H1 (cell line): ENCODE data around the gene CACNA1B. TPM values are rescaled to one million over a fixed set of nuclear protein-coding genes. Genes with fewer than 3 reads are reported as not detected.
A peak's percentile ranks its signal among the peaks of the same experiment; 100 is the strongest.

Experiments
- CTCF ChIA-PET: fragments of 300-600 bp; sonication (Branson Sonifier 250); formaldehyde crosslinking; loops from one replicate; lab custom pipeline; 2021; ENCODE audit not compliant: partially characterized antibody; lab: Charles Lee
- POLR2A ChIA-PET: fragments of 300-600 bp; sonication (Branson Sonifier 250); formaldehyde crosslinking; loops from one replicate; lab custom pipeline; 2021; ENCODE audit warnings: inconsistent platforms; ENCODE audit not compliant: partially characterized antibody; lab: Charles Lee
- DNase-seq, 2 experiments: peaks; one replicate each; pipeline versions ENCODE4 v3.0.0 to v3.0.0-alpha.2; 2010 to 2022; ENCODE audit warnings: low spot score in 2 of 2, low read depth in 1 of 2, mixed read lengths in 1 of 2
- FAIRE-seq: peaks from 2 replicates; lab custom pipeline; 2011; peaks lifted over from hg19 to GRCh38; lab: Jason Lieb, UNC
- H2AFZ ChIP-seq: 2 replicates; pipeline ENCODE4 v1.8.1; 2012; ENCODE audit warnings: low read length, inconsistent platforms
- H2AK5ac ChIP-seq: 2 replicates; pipeline ENCODE4 v1.6.1; 2013; ENCODE audit warnings: low read depth, low read length
- H2BK120ac ChIP-seq: replicated peaks from 2 replicates; pipeline ENCODE3; 2013; ENCODE audit warnings: low read depth, low read length, inconsistent platforms
- H2BK12ac ChIP-seq: 2 replicates; pipeline ENCODE4 v1.6.1; 2013; ENCODE audit warnings: low read depth, low read length
- H2BK15ac ChIP-seq: 2 replicates; pipeline ENCODE4 v1.6.1; 2013; ENCODE audit warnings: low read length
- H2BK20ac ChIP-seq: 2 replicates; pipeline ENCODE4 v1.6.1; 2013; ENCODE audit warnings: low read length
- H2BK5ac ChIP-seq: 2 replicates; pipeline ENCODE4 v1.6.1; 2013; ENCODE audit warnings: low read depth, low read length
- H3K14ac ChIP-seq: 2 replicates; pipeline ENCODE4 v1.6.1; 2013; ENCODE audit warnings: inconsistent platforms; ENCODE audit not compliant: insufficient read length
- H3K18ac ChIP-seq: 2 replicates; pipeline ENCODE4 v1.6.1; 2013; ENCODE audit warnings: low read length; ENCODE audit errors: extremely low read depth
- H3K23ac ChIP-seq: 2 replicates; pipeline ENCODE4 v1.6.1; 2013; ENCODE audit warnings: inconsistent platforms; ENCODE audit not compliant: insufficient read length
- H3K23me2 ChIP-seq: 2 replicates; pipeline ENCODE4 v1.6.1; 2013; ENCODE audit warnings: low read depth, low read length
- H3K27ac ChIP-seq: 2 replicates; pipeline ENCODE4 v1.6.1; 2011; ENCODE audit warnings: low read depth, low read length, inconsistent platforms
- H3K27me3 ChIP-seq, 4 experiments: replicated peaks in 1 of 4; 1 replicate in 1 of 4; 2 replicates in 3 of 4; pipeline versions ENCODE4 v1.6.1 to v1.8.1; 2011 to 2013; ENCODE audit warnings: low read length in 3 of 4, mild to moderate bottlenecking in 3 of 4, inconsistent platforms in 2 of 4, mixed read lengths in 2 of 4, moderate library complexity in 1 of 4; ENCODE audit not compliant: control insufficient read depth in 3 of 4, insufficient read depth in 3 of 4; ENCODE audit errors: extremely low read depth in 1 of 4
- H3K36me3 ChIP-seq, 4 experiments: 2 replicates each; pipeline versions ENCODE4 v1.6.1 to v1.8.1; 2011 to 2013; ENCODE audit warnings: mild to moderate bottlenecking in 4 of 4, low read length in 3 of 4, moderate library complexity in 2 of 4, control low read depth in 1 of 4, inconsistent platforms in 1 of 4; ENCODE audit not compliant: insufficient read depth in 4 of 4, control insufficient read depth in 2 of 4
- H3K4ac ChIP-seq: replicated peaks from 2 replicates; pipeline ENCODE3; 2013; ENCODE audit warnings: low read length, low read depth, mixed read lengths, inconsistent platforms; ENCODE audit not compliant: insufficient read length
- H3K4me1 ChIP-seq, 4 experiments: replicated peaks in 1 of 4; 1 replicate in 1 of 4; 2 replicates in 3 of 4; pipeline versions ENCODE4 v1.6.1 to v1.8.1; 2011 to 2013; ENCODE audit warnings: low read length in 3 of 4, inconsistent platforms in 2 of 4, mixed read lengths in 1 of 4; ENCODE audit not compliant: insufficient read depth in 4 of 4, control insufficient read depth in 3 of 4
- H3K4me2 ChIP-seq, 2 experiments: 2 replicates each; pipeline versions ENCODE4 v1.6.1 to v1.8.1; 2011 to 2013; ENCODE audit warnings: low read depth in 2 of 2, low read length in 2 of 2, control low read depth in 1 of 2, inconsistent platforms in 1 of 2, mild to moderate bottlenecking in 1 of 2; ENCODE audit not compliant: insufficient read depth in 1 of 2
- H3K4me3 ChIP-seq, 4 experiments: fragments of 200-600, 300-600 bp in 1 of 4; sonication (generic), shearing (Covaris generic), sonication (Bioruptor Twin) in 1 of 4; 2 replicates each; pipeline versions ENCODE4 v1.5.1 to v1.8.1; 2011 to 2016; ENCODE audit warnings: low read length in 4 of 4, low read depth in 3 of 4, control low read depth in 2 of 4, inconsistent platforms in 2 of 4, mild to moderate bottlenecking in 2 of 4, mixed read lengths in 1 of 4, moderate library complexity in 1 of 4; ENCODE audit not compliant: insufficient read depth in 2 of 4; ENCODE audit errors: extremely low read depth in 1 of 4
- H3K56ac ChIP-seq: replicated peaks from 2 replicates; pipeline ENCODE3; 2013; ENCODE audit warnings: low read depth, mild to moderate bottlenecking, mixed read lengths, low read length, inconsistent platforms; ENCODE audit not compliant: insufficient read length
- H3K79me1 ChIP-seq: 2 replicates; pipeline ENCODE4 v1.6.1; 2013; ENCODE audit warnings: low read depth, low read length, control low read depth
- H3K79me2 ChIP-seq, 2 experiments: 2 replicates each; pipeline versions ENCODE4 v1.6.1 to v1.8.1; 2012 to 2013; ENCODE audit warnings: low read length in 2 of 2, mild to moderate bottlenecking in 2 of 2, inconsistent platforms in 1 of 2; ENCODE audit not compliant: insufficient read depth in 2 of 2, control insufficient read depth in 1 of 2
- H3K9ac ChIP-seq, 4 experiments: replicated peaks in 1 of 4; 1 replicate in 1 of 4; 2 replicates in 3 of 4; pipeline versions ENCODE4 v1.6.1 to v1.8.1; 2011 to 2013; ENCODE audit warnings: low read depth in 3 of 4, low read length in 3 of 4, control low read depth in 2 of 4, mild to moderate bottlenecking in 2 of 4, moderate library complexity in 2 of 4, inconsistent platforms in 1 of 4; ENCODE audit errors: extremely low read depth in 1 of 4
- H3K9me3 ChIP-seq, 2 experiments: 2 replicates each; pipeline versions ENCODE4 v1.6.1 to v1.8.1; 2012 to 2013; ENCODE audit warnings: mild to moderate bottlenecking in 2 of 2, moderate library complexity in 2 of 2, control low read depth in 1 of 2, inconsistent platforms in 1 of 2, low read depth in 1 of 2, low read length in 1 of 2, mixed read lengths in 1 of 2; ENCODE audit not compliant: insufficient read depth in 2 of 2
- H4K20me1 ChIP-seq, 2 experiments: replicated peaks in 1 of 2; 2 replicates each; pipeline versions ENCODE3 to v1.8.1; 2011 to 2013; ENCODE audit warnings: inconsistent platforms in 2 of 2, low read length in 2 of 2, mild to moderate bottlenecking in 1 of 2; ENCODE audit not compliant: insufficient read depth in 2 of 2, control insufficient read depth in 1 of 2
- H4K5ac ChIP-seq: 2 replicates; pipeline ENCODE4 v1.6.1; 2013; ENCODE audit warnings: low read length, low read depth, mixed read lengths, inconsistent platforms; ENCODE audit not compliant: insufficient read length
- H4K8ac ChIP-seq: 2 replicates; pipeline ENCODE4 v1.8.0; 2013; ENCODE audit warnings: mild to moderate bottlenecking, moderate library complexity, low read length, inconsistent platforms; ENCODE audit not compliant: insufficient read depth; ENCODE audit errors: extremely low read depth
- H4K91ac ChIP-seq: replicated peaks from 2 replicates; pipeline ENCODE3; 2013; ENCODE audit warnings: low read length, mixed read lengths, inconsistent platforms; ENCODE audit not compliant: insufficient read length
- RAD21 ChIP-seq, 2 experiments: IDR thresholded peaks in 1 of 2; conservative IDR thresholded peaks in 1 of 2; 2 replicates each; pipeline ENCODE4 v1.6.1; 2011; ENCODE audit warnings: low read depth in 2 of 2, low read length in 2 of 2, improper control_type of control experiment in 1 of 2, inconsistent platforms in 1 of 2, mild to moderate bottlenecking in 1 of 2, moderate library complexity in 1 of 2
- WGBS, 2 experiments: shearing (Covaris generic) in 1 of 2; methylation state at CpG; one replicate each; pipeline versions ENCODE4 v1.1.6 to v1.1.7; 2013 to 2015; ENCODE audit warnings: low lambda C conversion rate in 2 of 2, mixed read lengths in 2 of 2, inconsistent platforms in 1 of 2, low coverage in 1 of 2, missing lambda C conversion rate in 1 of 2; ENCODE audit not compliant: insufficient replicate concordance in 2 of 2, insufficient coverage in 1 of 2, insufficient read length in 1 of 2; ENCODE audit errors: extremely low coverage in 1 of 2, missing lambda C conversion rate in 1 of 2; 5-methylcytosine and 5-hydroxymethylcytosine counted together
- polyA plus RNA-seq, 7 experiments: library from polyadenylated mRNA; depleted of rRNA in 3 of 7; stranded (reverse) in 5 of 7; unstranded in 2 of 7; fragments of >200 nt in 5 of 7; fragments of 200-250 nt in 2 of 7; gene quantifications; 1 replicate in 5 of 7; 2 replicates in 1 of 7; 4 replicates in 1 of 7; pipeline versions ENCODE4 v1.2.1 to v1.2.3, GENCODE V29; 2011 to 2013; ENCODE audit warnings: missing spikeins in 2 of 7, mixed read lengths in 2 of 7
- total RNA-seq: library from RNA; stranded (reverse); fragmentation: NEBNext Ultra II Directional; extraction: Animal tissue kit (Norgen Biotek cat#: 25700); gene quantifications from 2 replicates; pipeline ENCODE4 v1.2.1, GENCODE V29; 2021

The CACNA1B gene
- total and polyA plus RNA-seq, 2 of the 8 experiments (the other 6 are each of a cell fraction or from before 2014, with no cell fraction given), result 1.5 to 5.7 TPM

GRCh38 chr9:137972988-137973470, 95.4 kb downstream of the CACNA1B start:
- Histone ChIP-seq H2BK5ac (no peak overlapping the region), H3K18ac (no peak overlapping the region), H3K27me3 (no peaks in the 10 kb centered on the region), H3K4ac (no peak overlapping the region), H3K23me2 (no peaks in the 10 kb centered on the region), H3K14ac (no peak overlapping the region), H2AFZ (no peak overlapping the region), H4K91ac (no peak overlapping the region), H2BK15ac (no peak overlapping the region), H3K4me3 (no peak overlapping the region), H4K8ac (no peak overlapping the region), H3K4me1 (no peaks in the 10 kb centered on the region), H3K27ac (no peak overlapping the region), H3K4me2 (no peak overlapping the region), H3K36me3 (no peaks in the 10 kb centered on the region), H2BK120ac (no peak overlapping the region), H3K79me1 (no peaks in the 10 kb centered on the region), H3K9ac (no peak overlapping the region), H4K5ac (no peak overlapping the region), H4K20me1 (peaks cover 0 to 8% of the 10 kb centered on the region in 2 experiments), H3K23ac (no peak overlapping the region), H2AK5ac (no peak overlapping the region), H2BK20ac (no peak overlapping the region), H2BK12ac (no peak overlapping the region), H3K9me3 (peaks cover 25 to 89% of the 10 kb centered on the region in 2 experiments), H3K56ac (no peak overlapping the region), H3K79me2 (no peaks in the 10 kb centered on the region)
- CTCF ChIA-PET, result interaction anchor here (2.5 kb wide), 1 partner anchor 11 kb away, joined by 8 read pairs; no protein-coding TSS in a partner anchor
- no peak for FAIRE-seq
- POLR2A ChIA-PET, result no interaction called here
- WGBS, 2 experiments, result 88% methylated on average over 13 of the region's 13 CpGs; no CpG with 5 or more reads in 1 of the 2 experiments
- DNase-seq, result peak in 1 of 2 experiments; percentile 23
- no peak for TF ChIP-seq RAD21 (IDR thresholded peaks at IDR 0.05 in 1 of 2, conservative IDR thresholded peaks at IDR 0.05 in 1 of 2; ENCODE audit: low read depth in 2 of 2, low read length in 2 of 2)
